Activated naive CD4-positive, alpha-beta T cell treated with anti-CD3 and anti-CD28 coated beads, Interleukin-2, amount 50 U/mL, for 72 hours (primary cell): ENCODE results near the gene FOXP4. TPM values are rescaled to one million over a fixed set of nuclear protein-coding genes. Genes with fewer than 3 reads are reported as not detected.
"Not testable (repeated sequence)": the region's sequence is repeated elsewhere in the genome, so short reads cannot be mapped to it uniquely, and the experiment has no call there.

Experiments
- ATAC-seq, 2 donors: fragments of 150-1000 bp; cut with Tn5 transposase; 2 replicates each; pipeline ENCODE4 v1.10.0; 2021; ENCODE audit warnings: mild to moderate bottlenecking in 2 of 2, moderate library complexity in 2 of 2
- DNase-seq, 2 donors: peaks; one replicate each; pipeline ENCODE4 v3.0.0; 2021 to 2022; ENCODE audit warnings: low spot score in 2 of 2
- H3K27ac Mint-ChIP-seq, 2 donors: one replicate each; pipeline ENCODE4 v1.8.0; 2022; ENCODE audit warnings: mild to moderate bottlenecking in 2 of 2, mixed read lengths in 2 of 2
- H3K36me3 Mint-ChIP-seq, 2 donors: one replicate each; pipeline ENCODE4 v1.8.0; 2022; ENCODE audit warnings: mixed read lengths in 2 of 2
- H3K9me3 Mint-ChIP-seq, 2 donors: one replicate each; pipeline ENCODE4 v1.8.0; 2022; ENCODE audit warnings: mixed read lengths in 2 of 2
- total RNA-seq, 2 donors: library from RNA; stranded (reverse); gene quantifications; one replicate each; pipeline ENCODE4 v1.2.3, GENCODE V29; 2022

FOXP4 gene
- total RNA-seq, 2 donors from 2014 or later: 3.7 to 17.4 TPM

DNA sequence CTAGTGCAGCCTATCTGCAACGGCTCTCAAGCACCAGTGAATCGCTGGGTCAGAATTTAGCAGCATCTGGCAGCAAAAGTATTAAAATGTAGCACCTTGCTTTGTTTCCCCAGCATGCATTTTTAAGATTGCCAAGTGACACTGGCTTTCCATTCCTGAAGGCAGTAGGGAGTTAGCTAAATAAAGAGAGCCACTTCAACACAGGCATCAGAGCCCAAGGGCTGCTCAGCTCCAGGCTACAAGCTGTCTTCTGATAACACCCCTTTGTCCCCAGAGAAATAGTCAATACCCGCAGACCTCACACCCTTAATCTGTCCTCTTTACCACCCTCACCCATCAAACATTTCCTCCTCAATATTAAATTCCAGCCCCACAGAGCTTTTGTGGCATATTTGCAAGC lies 72.4 kb downstream of the FOXP4 start:
- DNase-seq (no peak), ATAC-seq (no peak)
- H3K36me3 Mint-ChIP-seq: peaks cover 5 to 14% of the 10 kb centered on the region in 2 donors
- H3K27ac Mint-ChIP-seq: no peak overlapping the region
- peaks cover 0 to 12% of the 10 kb centered on the region in 2 donors for H3K9me3 Mint-ChIP-seq

- not testable (repeated sequence) for H3K27ac Mint-ChIP-seq, ATAC-seq, DNase-seq
- Mint-ChIP-seq H3K36me3 (peaks cover 5 to 14% of the 10 kb centered on the region in 2 donors), H3K9me3 (peaks cover 0 to 12% of the 10 kb centered on the region in 2 donors)
Observed at GRCh38 chr6:41619193-41619592, 73.0 kb downstream of the FOXP4 start.

- ATAC-seq (no peak), DNase-seq (no peak)
- Mint-ChIP-seq H3K36me3 (peaks cover 5 to 20% of the 10 kb centered on the region in 2 donors), H3K9me3 (peaks cover 0 to 17% of the 10 kb centered on the region in 2 donors), H3K27ac (no peak overlapping the region)
Observed at GRCh38 chr6:41621367-41621766, 75.2 kb downstream of the FOXP4 start.

DNA sequence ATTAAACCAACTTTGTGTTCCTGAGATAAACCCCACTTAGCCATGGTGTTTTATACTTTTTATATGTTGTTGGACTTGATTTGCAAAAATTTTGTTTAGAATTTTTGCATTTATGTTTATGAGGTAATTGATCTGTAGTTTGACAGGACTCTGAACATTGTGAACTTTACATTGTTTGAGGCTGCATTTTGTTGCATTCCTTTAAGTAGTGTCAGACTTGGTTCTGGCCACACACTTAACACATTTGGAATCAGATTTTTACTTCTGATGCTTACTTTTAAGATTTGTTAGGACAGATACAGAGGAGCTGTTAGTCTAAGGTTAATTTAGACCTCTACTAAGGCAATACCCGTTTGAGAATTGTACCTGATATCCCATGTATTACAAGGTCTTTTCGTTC lies 75.6 kb downstream of the FOXP4 start:
- DNase-seq (no peak), ATAC-seq (no peak)
- Mint-ChIP-seq H3K9me3 (peaks cover 0 to 17% of the 10 kb centered on the region in 2 donors), H3K27ac (no peak overlapping the region), H3K36me3 (peaks cover 5 to 20% of the 10 kb centered on the region in 2 donors)

- Mint-ChIP-seq H3K9me3 (peaks cover 0 to 17% of the 10 kb centered on the region in 2 donors), H3K27ac (peak overlapping the region in 1 of 2 donors; percentile 44), H3K36me3 (peaks cover 5 to 20% of the 10 kb centered on the region in 2 donors)
- no peak for DNase-seq
- ATAC-seq: no peak
Observed at GRCh38 chr6:41622206-41622988, 76.2 kb downstream of the FOXP4 start.

- DNase-seq: no peak
- H3K9me3 Mint-ChIP-seq: peaks cover 0 to 17% of the 10 kb centered on the region in 2 donors
- peaks cover 5 to 20% of the 10 kb centered on the region in 2 donors for H3K36me3 Mint-ChIP-seq
- no peak overlapping the region for H3K27ac Mint-ChIP-seq
- ATAC-seq: no peak
Observed at GRCh38 chr6:41623330-41623729, 77.1 kb downstream of the FOXP4 start.

GRCh38 chr6:41624621-41625380 lies 78.6 kb downstream of the FOXP4 start:
- H3K9me3 Mint-ChIP-seq: peaks cover 0 to 17% of the 10 kb centered on the region in 2 donors
- H3K27ac Mint-ChIP-seq: no peak overlapping the region
- peaks cover 5 to 20% of the 10 kb centered on the region in 2 donors for H3K36me3 Mint-ChIP-seq
- no peak for ATAC-seq
- no peak for DNase-seq

DNA sequence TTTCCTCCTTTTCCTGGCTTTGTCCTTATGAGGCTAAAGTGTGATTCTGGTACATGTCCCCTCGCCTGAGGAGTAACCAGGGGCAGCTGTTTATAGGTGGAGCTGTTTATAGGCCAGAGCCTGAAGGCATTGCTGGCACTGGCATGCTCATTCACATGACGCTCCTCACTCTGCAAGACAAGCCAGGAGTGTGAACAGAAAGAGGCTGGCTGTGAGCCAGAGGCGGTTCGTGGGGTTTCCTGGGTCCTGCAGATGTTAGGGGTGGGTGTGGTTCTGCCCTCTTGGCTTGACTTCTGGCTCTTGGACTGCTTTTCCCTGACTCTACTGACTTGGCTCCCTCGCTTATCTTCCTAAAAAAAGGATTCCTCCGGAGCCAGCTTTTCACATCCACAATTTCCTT lies 79.3 kb downstream of the FOXP4 start:
- H3K36me3 Mint-ChIP-seq: peaks cover 5 to 20% of the 10 kb centered on the region in 2 donors
- peaks cover 0 to 17% of the 10 kb centered on the region in 2 donors for H3K9me3 Mint-ChIP-seq
- H3K27ac Mint-ChIP-seq: no peak overlapping the region
- ATAC-seq: no peak
- DNase-seq: no peak

DNA sequence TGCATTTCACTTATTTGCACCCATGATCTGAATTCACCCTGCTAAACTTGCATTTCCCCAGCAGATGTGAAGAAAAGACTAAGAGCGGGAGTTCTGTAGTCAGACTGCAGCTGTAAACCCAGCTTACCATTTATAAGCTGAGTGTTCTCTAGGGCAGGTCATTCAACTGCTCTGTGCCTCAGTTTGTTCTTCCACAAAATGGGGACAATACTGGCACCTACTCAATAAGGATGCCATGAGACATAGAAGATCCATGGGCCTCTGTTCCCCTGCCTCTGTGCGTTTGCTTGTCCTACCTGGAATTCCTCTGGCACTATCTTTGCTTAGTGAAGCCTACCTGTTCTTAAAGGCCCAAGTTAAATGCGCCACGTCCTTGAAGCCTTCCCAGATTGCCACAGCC lies 79.8 kb downstream of the FOXP4 start:
- ATAC-seq (no peak), DNase-seq (no peak)
- Mint-ChIP-seq H3K36me3 (peaks cover 5 to 20% of the 10 kb centered on the region in 2 donors), H3K27ac (no peak overlapping the region), H3K9me3 (peaks cover 0 to 17% of the 10 kb centered on the region in 2 donors)

- Mint-ChIP-seq H3K9me3 (peaks cover 0 to 11% of the 10 kb centered on the region in 2 donors), H3K27ac (no peak overlapping the region), H3K36me3 (peaks cover 0 to 13% of the 10 kb centered on the region in 2 donors)
- ATAC-seq: no peak
- DNase-seq: no peak
Observed at GRCh38 chr6:41626917-41627316, 80.7 kb downstream of the FOXP4 start.

DNA sequence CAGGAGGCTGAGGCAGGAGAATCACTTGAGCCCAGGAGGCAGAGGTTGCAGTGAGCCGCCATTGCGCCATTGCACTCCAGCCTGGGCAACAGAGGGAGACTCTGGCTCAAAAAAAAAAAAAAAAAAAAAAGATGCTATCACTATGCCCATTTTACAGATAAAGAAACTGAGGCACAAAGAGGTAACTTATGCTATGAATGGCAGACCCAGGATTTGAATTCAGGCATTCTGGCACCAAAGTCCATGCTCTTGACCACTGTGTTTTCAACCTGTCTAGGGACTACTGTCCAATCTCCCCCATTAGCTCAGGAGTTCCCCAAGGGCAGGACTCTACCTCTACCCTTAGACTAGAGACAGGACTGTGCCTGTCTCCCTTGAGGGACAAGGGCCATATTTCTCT lies 82.9 kb downstream of the FOXP4 start:
- DNase-seq (no peak), ATAC-seq (no peak)
- Mint-ChIP-seq H3K9me3 (peaks cover 0 to 5% of the 10 kb centered on the region in 2 donors), H3K36me3 (peaks cover 0 to 5% of the 10 kb centered on the region in 2 donors), H3K27ac (no peak overlapping the region)

DNA sequence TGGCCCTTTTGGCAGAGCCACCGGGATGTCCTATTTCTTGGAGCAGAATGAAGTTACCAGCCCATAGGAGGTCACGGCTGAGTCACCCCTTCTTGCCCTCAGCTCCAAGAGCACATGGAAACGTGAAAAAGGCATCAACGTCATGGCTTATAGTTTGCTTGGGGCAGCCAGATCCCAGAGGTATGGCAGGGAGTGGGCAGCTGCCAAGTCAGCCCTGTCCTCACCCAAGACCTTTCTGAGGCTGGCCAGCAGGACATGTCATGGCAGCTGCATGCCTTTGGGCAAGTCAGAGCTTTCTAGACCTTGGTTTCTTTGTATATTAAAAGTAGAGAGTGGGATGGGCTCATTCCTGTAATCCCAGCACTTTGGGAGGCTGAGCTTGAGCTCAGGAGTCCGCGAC lies 83.9 kb downstream of the FOXP4 start:
- H3K9me3 Mint-ChIP-seq: peaks cover 0 to 3% of the 10 kb centered on the region in 2 donors
- H3K27ac Mint-ChIP-seq: no peak overlapping the region
- no peak for DNase-seq
- ATAC-seq: no peak
- H3K36me3 Mint-ChIP-seq: peaks cover 0 to 4% of the 10 kb centered on the region in 2 donors

GRCh38 chr6:41630946-41631345 lies 84.8 kb downstream of the FOXP4 start:
- no peaks in the 10 kb centered on the region for H3K36me3 Mint-ChIP-seq
- DNase-seq: no peak
- no peak overlapping the region for H3K27ac Mint-ChIP-seq
- ATAC-seq: no peak
- H3K9me3 Mint-ChIP-seq: no peaks in the 10 kb centered on the region

- DNase-seq: no peak
- H3K9me3 Mint-ChIP-seq: no peaks in the 10 kb centered on the region
- H3K27ac Mint-ChIP-seq: peak overlapping the region in 1 of 2 donors; percentile 63
- H3K36me3 Mint-ChIP-seq: no peaks in the 10 kb centered on the region
- no peak for ATAC-seq
Observed at GRCh38 chr6:41633056-41633634, 87.0 kb downstream of the FOXP4 start.

- DNase-seq: no peak
- Mint-ChIP-seq H3K36me3 (no peaks in the 10 kb centered on the region), H3K27ac (no peak overlapping the region), H3K9me3 (no peaks in the 10 kb centered on the region)
- no peak for ATAC-seq
Observed at GRCh38 chr6:41634657-41635056, 88.5 kb downstream of the FOXP4 start.

- ATAC-seq (no peak), DNase-seq (no peak)
- H3K36me3 Mint-ChIP-seq: no peaks in the 10 kb centered on the region
- H3K27ac Mint-ChIP-seq: no peak overlapping the region
- H3K9me3 Mint-ChIP-seq: no peaks in the 10 kb centered on the region
Observed at GRCh38 chr6:41635365-41635764, 89.2 kb downstream of the FOXP4 start.

GRCh38 chr6:41636833-41637193 lies 90.6 kb downstream of the FOXP4 start:
- no peaks in the 10 kb centered on the region for H3K36me3 Mint-ChIP-seq
- ATAC-seq (no peak), DNase-seq (no peak)
- no peak overlapping the region for H3K27ac Mint-ChIP-seq
- H3K9me3 Mint-ChIP-seq: no peaks in the 10 kb centered on the region
